ENCODE data around the gene AREG. TPM values are rescaled to one million over a fixed set of nuclear protein-coding genes. Genes with fewer than 3 reads are reported as not detected.

Gene AREG
- total and polyA plus RNA-seq, 2 experiments from 2014 or later, result 0.45 TPM; not detected in 1

- TF ChIP-seq CTCF (conservative IDR thresholded peaks at IDR 0.05; ENCODE audit: low read depth in 2 of 2), result no peak
- no peak for TF ChIP-seq EZH2phosphoT487 (IDR thresholded peaks at IDR 0.05; ENCODE audit: unreplicated experiment)
- TF ChIP-seq STAT1 (IDR thresholded peaks at IDR 0.05; ENCODE audit: unreplicated experiment), result no peak
- TF ChIP-seq ETS1 (IDR thresholded peaks at IDR 0.05), result no peak
- no peak for TF ChIP-seq CREB1 (CRISPR knock-in tag; IDR thresholded peaks at IDR 0.05; ENCODE audit: low read depth)
- TF ChIP-seq NANOG (IDR thresholded peaks at IDR 0.05; ENCODE audit: borderline replicate concordance), result no peak
Observed at GRCh38 chr4:74402692-74403456, 42.1 kb upstream of the AREG start (continued).

GRCh38 chr4:74407891-74408290, 37.0 kb upstream of the AREG start:
- Mint-ChIP-seq H3K36me3 (ENCODE audit: low read depth) (no peaks in the 10 kb centered on the region), H3K4me1 (peaks cover 16% of the 10 kb centered on the region), H3K27ac (no peak overlapping the region), H3K27me3 (ENCODE audit: insufficient read depth, low read depth, poor library complexity) (no peaks in the 10 kb centered on the region), H3K9me3 (no peaks in the 10 kb centered on the region), H3K4me3 (no peak overlapping the region)
- Histone ChIP-seq H3K36me3 (ENCODE audit: insufficient read depth) (no peaks in the 10 kb centered on the region), H3K4me1 (ENCODE audit: insufficient read depth) (peaks cover 21% of the 10 kb centered on the region), H3K4me3 (no peak overlapping the region), H3F3A (replicated peaks; ENCODE audit: low read depth) (no peaks in the 10 kb centered on the region), H3K9me2 (ENCODE audit: insufficient read depth) (no peaks in the 10 kb centered on the region), H3K27me3 (ENCODE audit: insufficient read depth) (no peaks in the 10 kb centered on the region), H4K20me1 (replicated peaks; ENCODE audit: insufficient read depth) (no peaks in the 10 kb centered on the region), H3K4me2 (no peak overlapping the region), H3K79me2 (replicated peaks; ENCODE audit: insufficient read depth) (no peaks in the 10 kb centered on the region), H2AFZ (no peak overlapping the region), H3K27ac (ENCODE audit: low read depth) (no peak overlapping the region)
- DNase-seq (ENCODE audit: low spot score) (no peak), ATAC-seq (no peak)
- TF ChIP-seq ZNF462 (CRISPR knock-in tag; IDR thresholded peaks at IDR 0.05), result no peak
